Vagina (tissue), 2 donors: Measurements from ENCODE around the gene ZC3HAV1.

Experiments
- CTCF ChIP-seq, 3 experiments: fragments of 450-650 bp in 2 of 3; fragments of 200-600 bp in 1 of 3; sonication (generic) in 1 of 3; IDR thresholded peaks; one replicate each; pipeline ENCODE4 v1.5.1; 2017 to 2019; ENCODE audit warnings: antibody characterized with exemption in 3 of 3, mild to moderate bottlenecking in 2 of 3, moderate library complexity in 2 of 3
- POLR2A ChIP-seq, 2 donors: fragments of 450-650 bp; IDR thresholded peaks; one replicate each; pipeline ENCODE4 v1.6.1; 2017; ENCODE audit warnings: antibody characterized with exemption in 2 of 2, mild to moderate bottlenecking in 2 of 2, moderate library complexity in 2 of 2
- POLR2AphosphoS5 ChIP-seq, 2 donors: sonication (generic); formaldehyde crosslinking; IDR thresholded peaks; one replicate each; pipeline ENCODE4 v1.9.0; 2017; ENCODE audit warnings: antibody characterized with exemption in 2 of 2, mild to moderate bottlenecking in 2 of 2, low read depth in 1 of 2; ENCODE audit not compliant: insufficient read depth in 1 of 2

GRCh38 chr7:139060695-139061237, 48.8 kb downstream of the ZC3HAV1 start:
- TF ChIP-seq POLR2A (IDR thresholded peaks at IDR 0.05) (no peak), CTCF (IDR thresholded peaks at IDR 0.05) (no peak), POLR2AphosphoS5 (IDR thresholded peaks at IDR 0.05; ENCODE audit: insufficient read depth in 1 of 2, low read depth in 1 of 2) (no peak)
